OCI-LY7 (cell line): ENCODE measurements around the gene AK5.

Experiments
- CTCF ChIP-seq: fragments of 200-600 bp; sonication (generic); conservative IDR thresholded peaks from 2 replicates; pipeline ENCODE4 v1.5.1; 2014; ENCODE audit warnings: mild to moderate bottlenecking, antibody characterized with exemption, low read length, moderate library complexity, mixed read lengths
- EZH2phosphoT487 ChIP-seq: fragments of 200-600 bp; sonication (generic); IDR thresholded peaks from 2 replicates; pipeline ENCODE4 v1.6.1; 2018; ENCODE audit warnings: low read depth, borderline replicate concordance, mild to moderate bottlenecking, mixed run types, antibody characterized with exemption, low read length, moderate library complexity, mixed read lengths

- TF ChIP-seq EZH2phosphoT487 (no peak), CTCF (no peak)
Observed at GRCh38 chr1:77282866-77283539, 1.2 kb downstream of the AK5 start.
